ENCODE results near the gene RAB31. TPM values are rescaled to one million over a fixed set of nuclear protein-coding genes. Genes with fewer than 3 reads are reported as not detected.

Gene RAB31
- total and polyA plus RNA-seq, 10 donors: 12.3 to 112 (median 72.6) TPM

DNA sequence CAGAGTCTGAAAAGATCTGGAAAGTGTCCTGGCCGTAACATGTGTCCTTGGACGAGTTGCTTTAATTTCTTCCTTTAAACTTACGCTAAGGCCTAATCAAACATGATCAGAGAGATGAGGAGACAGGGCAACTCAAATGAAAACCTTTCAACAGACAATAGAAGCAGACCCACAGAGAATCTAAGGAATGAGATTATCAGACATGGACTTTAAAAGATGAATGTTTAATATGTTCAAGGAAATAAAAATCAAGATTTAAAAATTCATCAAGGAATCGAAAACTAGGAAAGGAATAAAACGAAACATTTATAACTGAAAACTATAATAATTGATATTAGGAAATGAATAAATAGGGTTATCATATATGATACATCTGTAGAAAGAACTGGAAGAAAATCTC lies 55.1 kb downstream of the RAB31 start:
- 86 to 96% (median 94%) methylated on average over 5 of the region's 5 CpGs for WGBS, 5 donors
- intact Hi-C loops (cut with DNase I; ENCODE audit: low total_unique reads): no loop called here
- Histone ChIP-seq H3K9me3 (peaks cover 0 to 7% (median 0%) of the 10 kb centered on the region in 8 donors), H3K36me3 (no peaks in the 10 kb centered on the region), H3K27ac (peak overlapping the region in 4 of 8 donors; percentile 50 to 74 (median 72)), H3K27me3 (replicated peaks in 1 of 7) (no peaks in the 10 kb centered on the region), H3K4me3 (no peak overlapping the region), H3K4me1 (peaks cover 0 to 82% (median 25%) of the 10 kb centered on the region in 6 donors)
- no peak for DNase-seq
- TF ChIP-seq, protein P1, sequence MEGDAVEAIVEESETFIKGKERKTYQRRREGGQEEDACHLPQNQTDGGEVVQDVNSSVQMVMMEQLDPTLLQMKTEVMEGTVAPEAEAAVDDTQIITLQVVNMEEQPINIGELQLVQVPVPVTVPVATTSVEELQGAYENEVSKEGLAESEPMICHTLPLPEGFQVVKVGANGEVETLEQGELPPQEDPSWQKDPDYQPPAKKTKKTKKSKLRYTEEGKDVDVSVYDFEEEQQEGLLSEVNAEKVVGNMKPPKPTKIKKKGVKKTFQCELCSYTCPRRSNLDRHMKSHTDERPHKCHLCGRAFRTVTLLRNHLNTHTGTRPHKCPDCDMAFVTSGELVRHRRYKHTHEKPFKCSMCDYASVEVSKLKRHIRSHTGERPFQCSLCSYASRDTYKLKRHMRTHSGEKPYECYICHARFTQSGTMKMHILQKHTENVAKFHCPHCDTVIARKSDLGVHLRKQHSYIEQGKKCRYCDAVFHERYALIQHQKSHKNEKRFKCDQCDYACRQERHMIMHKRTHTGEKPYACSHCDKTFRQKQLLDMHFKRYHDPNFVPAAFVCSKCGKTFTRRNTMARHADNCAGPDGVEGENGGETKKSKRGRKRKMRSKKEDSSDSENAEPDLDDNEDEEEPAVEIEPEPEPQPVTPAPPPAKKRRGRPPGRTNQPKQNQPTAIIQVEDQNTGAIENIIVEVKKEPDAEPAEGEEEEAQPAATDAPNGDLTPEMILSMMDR (IDR thresholded peaks at IDR 0.05 in 8 of 11, conservative IDR thresholded peaks at IDR 0.05 in 3 of 11): no peak
- TF ChIP-seq POLR2A (IDR thresholded peaks at IDR 0.05): no peak
- TF ChIP-seq POLR2AphosphoS5 (IDR thresholded peaks at IDR 0.05): no peak

DNA sequence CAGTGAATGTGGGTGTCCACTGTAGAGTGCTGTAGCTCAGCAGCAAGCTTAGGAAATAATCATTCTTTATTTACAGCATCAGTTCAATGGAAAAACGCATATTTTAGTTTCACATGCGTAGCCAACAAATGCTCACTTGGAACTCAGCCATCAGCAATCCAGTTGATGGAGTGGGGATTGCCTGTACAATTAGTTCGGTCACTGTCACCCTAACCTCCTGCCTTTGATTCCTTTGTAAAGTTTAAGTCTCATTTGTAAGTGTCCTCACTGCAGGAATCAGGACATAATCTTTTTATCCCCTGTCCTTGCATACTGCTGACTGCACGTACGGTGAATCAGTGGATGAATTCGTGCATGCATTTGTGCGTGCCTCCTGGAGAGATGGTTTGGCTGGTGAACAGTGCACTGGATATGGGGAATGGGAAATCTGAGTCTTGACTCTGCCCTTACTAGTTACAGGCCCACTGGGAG lies 55.9 kb downstream of the RAB31 start:
- Histone ChIP-seq H3K4me1 (peaks cover 0 to 73% (median 20%) of the 10 kb centered on the region in 6 donors), H3K4me3 (no peak overlapping the region), H3K36me3 (no peaks in the 10 kb centered on the region), H3K27ac (peak overlapping the region in 5 of 8 donors; percentile 16 to 69 (median 50)), H3K27me3 (replicated peaks in 1 of 7) (no peaks in the 10 kb centered on the region), H3K9me3 (peaks cover 0 to 7% (median 0%) of the 10 kb centered on the region in 8 donors)
- WGBS, 5 donors: 73 to 88% (median 81%) methylated on average over 7 of the region's 7 CpGs
- no peak for TF ChIP-seq POLR2A (IDR thresholded peaks at IDR 0.05)
- peak in 1 of 3 donors; percentile 60 for TF ChIP-seq POLR2AphosphoS5 (IDR thresholded peaks at IDR 0.05)
- TF ChIP-seq, protein P1 (IDR thresholded peaks at IDR 0.05 in 8 of 11, conservative IDR thresholded peaks at IDR 0.05 in 3 of 11): no peak
- no peak for DNase-seq
- intact Hi-C loops (cut with DNase I; ENCODE audit: low total_unique reads): no loop called here

DNA sequence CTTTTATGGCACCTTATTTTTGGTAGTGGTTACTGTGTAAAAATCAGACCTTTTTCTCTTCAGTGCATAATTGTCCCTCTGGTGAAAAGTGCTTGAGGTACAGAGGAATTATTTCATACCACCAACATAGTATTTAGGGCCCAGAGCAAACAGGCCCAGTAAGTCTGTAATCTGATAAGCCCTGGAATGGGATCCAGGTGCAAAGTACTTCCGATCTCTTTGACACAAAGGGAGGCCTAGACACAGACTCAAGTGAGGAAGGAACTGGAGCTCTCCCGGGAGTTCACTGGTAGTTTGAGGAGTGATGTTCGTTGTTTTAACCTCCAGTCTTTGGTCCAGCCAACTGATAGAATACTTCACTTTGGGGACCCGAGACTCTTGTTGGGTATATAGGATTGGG lies 57.4 kb downstream of the RAB31 start:
- TF ChIP-seq POLR2AphosphoS5 (IDR thresholded peaks at IDR 0.05) (no peak), POLR2A (IDR thresholded peaks at IDR 0.05) (no peak)
- TF ChIP-seq, protein P1 (IDR thresholded peaks at IDR 0.05 in 8 of 11, conservative IDR thresholded peaks at IDR 0.05 in 3 of 11): no peak
- 61 to 72% (median 68%) methylated on average over 4 of the region's 4 CpGs for WGBS, 5 donors
- Histone ChIP-seq H3K4me3 (no peak overlapping the region), H3K9me3 (peaks cover 0 to 7% (median 0%) of the 10 kb centered on the region in 8 donors), H3K4me1 (peaks cover 0 to 76% (median 25%) of the 10 kb centered on the region in 6 donors), H3K27me3 (replicated peaks in 1 of 7) (no peaks in the 10 kb centered on the region), H3K27ac (peak overlapping the region in 4 of 8 donors; percentile 45 to 62 (median 58)), H3K36me3 (no peaks in the 10 kb centered on the region)
- DNase-seq: no peak
- intact Hi-C loops (cut with DNase I; ENCODE audit: low total_unique reads): no loop called here

DNA sequence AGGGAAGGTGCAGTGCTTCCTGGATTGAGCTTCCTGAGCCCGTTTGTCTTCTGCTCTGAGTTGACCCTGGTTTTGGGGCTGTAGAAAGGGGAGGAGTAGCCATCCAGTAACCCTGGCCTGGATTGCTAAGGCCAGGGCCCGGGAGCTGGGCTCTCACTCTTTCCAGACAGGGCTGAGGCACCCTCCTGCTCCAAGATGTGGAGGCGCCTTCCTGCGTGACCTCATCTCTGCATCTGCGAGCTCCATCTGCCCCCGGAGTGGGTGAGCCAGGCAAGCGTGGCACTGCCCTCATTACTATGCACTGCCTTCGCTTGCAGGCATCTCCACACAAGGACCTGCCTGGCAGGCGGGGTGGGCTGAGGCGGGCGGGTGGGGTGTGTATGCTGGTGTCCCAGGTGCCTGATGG lies 58.0 kb downstream of the RAB31 start:
- peaks cover 0 to 76% (median 26%) of the 10 kb centered on the region in 6 donors for H3K4me1 ChIP-seq
- peaks cover 0 to 7% (median 0%) of the 10 kb centered on the region in 8 donors for H3K9me3 ChIP-seq
- intact Hi-C loops (cut with DNase I; ENCODE audit: low total_unique reads): no loop called here
- H3K27ac ChIP-seq: peak overlapping the region in 4 of 8 donors; percentile 45 to 62 (median 58)
- whole genome bisulfite sequencing, 5 donors: 71 to 81% (median 74%) methylated on average over 11 of the region's 11 CpGs
- H3K27me3 ChIP-seq (replicated peaks in 1 of 7): no peaks in the 10 kb centered on the region
- no peak for DNase-seq
- TF ChIP-seq POLR2A (IDR thresholded peaks at IDR 0.05) (no peak), POLR2AphosphoS5 (IDR thresholded peaks at IDR 0.05) (no peak)
- TF ChIP-seq, protein P1 (IDR thresholded peaks at IDR 0.05 in 8 of 11, conservative IDR thresholded peaks at IDR 0.05 in 3 of 11): no peak
- no peaks in the 10 kb centered on the region for H3K36me3 ChIP-seq
- no peak overlapping the region for H3K4me3 ChIP-seq
